ENCODE results near the gene COQ10A. TPM values are rescaled to one million over a fixed set of nuclear protein-coding genes. Genes with fewer than 3 reads are reported as not detected.
A peak's percentile ranks its signal among the peaks of the same experiment; 100 is the strongest.

The COQ10A gene
- total and polyA plus RNA-seq, 2 of the 13 experiments (the other 11 are each of a cell fraction or from before 2014, with no cell fraction given): 21.0 to 37.3 TPM

- TF ChIP-seq EP300 (IDR thresholded peaks at IDR 0.05; ENCODE audit: low read depth in 2 of 2, low read length in 2 of 2) (0 out of 4 replicates have a peak, but pooled peaks of 1 of the 2 experiments have one; percentile 15), EP300 (CRISPR knock-in tag; IDR thresholded peaks at IDR 0.05; ENCODE audit: borderline replicate concordance) (no peak), ZNF468 (CRISPR knock-in tag; IDR thresholded peaks at IDR 0.05) (no peak), GLMP (CRISPR knock-in tag; IDR thresholded peaks at IDR 0.05; ENCODE audit: borderline replicate concordance) (no peak), ZNF430 (CRISPR knock-in tag; IDR thresholded peaks at IDR 0.05) (peak; percentile 10; the same call in 1 of the 2 replicates), HOXA3 (CRISPR knock-in tag; IDR thresholded peaks at IDR 0.05) (no peak), SNAPC2 (CRISPR knock-in tag; IDR thresholded peaks at IDR 0.05) (no peak), NR2F6 (IDR thresholded peaks at IDR 0.05) (peak; percentile 88), NR2F6 (CRISPR knock-in tag; IDR thresholded peaks at IDR 0.05) (peak; percentile 82), ARID5B (CRISPR knock-in tag; IDR thresholded peaks at IDR 0.05) (0 out of 2 replicates have a peak, but pooled peaks have one; percentile 26), ZC3H13 (CRISPR knock-in tag; IDR thresholded peaks at IDR 0.05) (no peak), RARA (CRISPR knock-in tag; IDR thresholded peaks at IDR 0.05) (peak; percentile 71), NCOA2 (CRISPR knock-in tag; IDR thresholded peaks at IDR 0.05) (peak; percentile 51; the same call in 1 of the 2 replicates), NFE2 (CRISPR knock-in tag; IDR thresholded peaks at IDR 0.05) (no peak), GATAD2A (CRISPR knock-in tag; IDR thresholded peaks at IDR 0.05) (0 out of 2 replicates have a peak, but pooled peaks have one; percentile 19), CBX1 (IDR thresholded peaks at IDR 0.05; ENCODE audit: low read depth) (peak; percentile 11), TBL1XR1 (IDR thresholded peaks at IDR 0.05; ENCODE audit: borderline replicate concordance, low read length, partially characterized antibody) (peak; percentile 16), HNRNPK (IDR thresholded peaks at IDR 0.05; ENCODE audit: low read depth, low read length, poor library complexity, severe bottlenecking) (no peak), ZNF816 (CRISPR knock-in tag; IDR thresholded peaks at IDR 0.05; ENCODE audit: borderline replicate concordance) (no peak), BCL6 (CRISPR knock-in tag; IDR thresholded peaks at IDR 0.05) (peak; percentile 22; the same call in 1 of the 2 replicates), NCOR1 (IDR thresholded peaks at IDR 0.05; ENCODE audit: borderline replicate concordance, low read length) (peak; percentile 78), RXRA (CRISPR knock-in tag; IDR thresholded peaks at IDR 0.05) (peak; percentile 98)
- TF ChIP-seq, protein P1, sequence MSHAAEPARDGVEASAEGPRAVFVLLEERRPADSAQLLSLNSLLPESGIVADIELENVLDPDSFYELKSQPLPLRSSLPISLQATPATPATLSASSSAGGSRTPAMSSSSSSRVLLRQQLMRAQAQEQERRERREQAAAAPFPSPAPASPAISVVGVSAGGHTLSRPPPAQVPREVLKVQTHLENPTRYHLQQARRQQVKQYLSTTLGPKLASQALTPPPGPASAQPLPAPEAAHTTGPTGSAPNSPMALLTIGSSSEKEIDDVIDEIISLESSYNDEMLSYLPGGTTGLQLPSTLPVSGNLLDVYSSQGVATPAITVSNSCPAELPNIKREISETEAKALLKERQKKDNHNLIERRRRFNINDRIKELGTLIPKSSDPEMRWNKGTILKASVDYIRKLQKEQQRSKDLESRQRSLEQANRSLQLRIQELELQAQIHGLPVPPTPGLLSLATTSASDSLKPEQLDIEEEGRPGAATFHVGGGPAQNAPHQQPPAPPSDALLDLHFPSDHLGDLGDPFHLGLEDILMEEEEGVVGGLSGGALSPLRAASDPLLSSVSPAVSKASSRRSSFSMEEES (CRISPR knock-in tag; IDR thresholded peaks at IDR 0.05): peak; percentile 81
- TF ChIP-seq, protein P2, sequence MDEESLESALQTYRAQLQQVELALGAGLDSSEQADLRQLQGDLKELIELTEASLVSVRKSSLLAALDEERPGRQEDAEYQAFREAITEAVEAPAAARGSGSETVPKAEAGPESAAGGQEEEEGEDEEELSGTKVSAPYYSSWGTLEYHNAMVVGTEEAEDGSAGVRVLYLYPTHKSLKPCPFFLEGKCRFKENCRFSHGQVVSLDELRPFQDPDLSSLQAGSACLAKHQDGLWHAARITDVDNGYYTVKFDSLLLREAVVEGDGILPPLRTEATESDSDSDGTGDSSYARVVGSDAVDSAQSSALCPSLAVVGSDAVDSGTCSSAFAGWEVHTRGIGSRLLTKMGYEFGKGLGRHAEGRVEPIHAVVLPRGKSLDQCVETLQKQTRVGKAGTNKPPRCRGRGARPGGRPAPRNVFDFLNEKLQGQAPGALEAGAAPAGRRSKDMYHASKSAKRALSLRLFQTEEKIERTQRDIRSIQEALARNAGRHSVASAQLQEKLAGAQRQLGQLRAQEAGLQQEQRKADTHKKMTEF (CRISPR knock-in tag; IDR thresholded peaks at IDR 0.05): no peak
These were observed 815 bp downstream of the COQ10A start (continued) for GRCh38 chr12:56267443-56268071.

Data from HepG2 (cell line).